GM19239 (cell line): ENCODE measurements around the gene CCNYL1.
A peak's percentile ranks its signal among the peaks of the same experiment; 100 is the strongest.

Experiments used
- DNase-seq: peaks from one replicate; pipeline ENCODE4 v3.0.0; 2011; ENCODE audit warnings: low spot score; ENCODE audit not compliant: insufficient read length
- FAIRE-seq: peaks from 2 replicates; lab custom pipeline; 2011; peaks lifted over from hg19 to GRCh38; lab: Jason Lieb, UNC

The CCNYL1 gene

GRCh38 chr2:207762146-207762545 lies 50.7 kb downstream of the CCNYL1 start:
- no peak for FAIRE-seq

GRCh38 chr2:207763303-207763917 lies 52.0 kb downstream of the CCNYL1 start:
- FAIRE-seq (no peak), DNase-seq (no peak)

More at GRCh38 chr2:207762146-207762545, 50.7 kb downstream of the CCNYL1 start:
- no peak for DNase-seq

- FAIRE-seq: no peak
- DNase-seq: no peak
Observed at GRCh38 chr2:207764096-207764630, 52.7 kb downstream of the CCNYL1 start.

- DNase-seq: no peak
- no peak for FAIRE-seq
Observed at GRCh38 chr2:207765547-207765946, 54.1 kb downstream of the CCNYL1 start.

- DNase-seq (no peak), FAIRE-seq (peak; percentile 49)
Observed at GRCh38 chr2:207766041-207766551, 54.7 kb downstream of the CCNYL1 start.

GRCh38 chr2:207766697-207767460 lies 55.4 kb downstream of the CCNYL1 start:
- FAIRE-seq (no peak), DNase-seq (no peak)

- no peak for FAIRE-seq
- DNase-seq: no peak
Observed at GRCh38 chr2:207767461-207768167, 56.2 kb downstream of the CCNYL1 start.

GRCh38 chr2:207768168-207768865 lies 56.9 kb downstream of the CCNYL1 start:
- FAIRE-seq (peak; percentile 66), DNase-seq (peak; percentile 45)

- FAIRE-seq (peak; percentile 37), DNase-seq (peak; percentile 42)
Observed at GRCh38 chr2:207768866-207769596, 57.6 kb downstream of the CCNYL1 start.

- FAIRE-seq (no peak), DNase-seq (no peak)
Observed at GRCh38 chr2:207770602-207771404, 59.4 kb downstream of the CCNYL1 start.

GRCh38 chr2:207771421-207771820 lies 60.0 kb downstream of the CCNYL1 start:
- FAIRE-seq: no peak

GRCh38 chr2:207772081-207772843 lies 60.8 kb downstream of the CCNYL1 start:
- FAIRE-seq: no peak
- DNase-seq: no peak

More at GRCh38 chr2:207771421-207771820, 60.0 kb downstream of the CCNYL1 start:
- DNase-seq: no peak

GRCh38 chr2:207772844-207773205 lies 61.4 kb downstream of the CCNYL1 start:
- FAIRE-seq (no peak), DNase-seq (no peak)

GRCh38 chr2:207775473-207775872 lies 64.0 kb downstream of the CCNYL1 start:
- FAIRE-seq: no peak
- DNase-seq: no peak

GRCh38 chr2:207777124-207777523 lies 65.7 kb downstream of the CCNYL1 start:
- no peak for DNase-seq
- FAIRE-seq: no peak

- FAIRE-seq: no peak
- no peak for DNase-seq
Observed at GRCh38 chr2:207778298-207778882, 67.0 kb downstream of the CCNYL1 start.

GRCh38 chr2:207779523-207779922 lies 68.1 kb downstream of the CCNYL1 start:
- DNase-seq: no peak
- FAIRE-seq: no peak
